GM21576 (cell line): Measurements from ENCODE around the gene GSN.

Source experiments
- ATAC-seq: cut with Tn5 transposase; IDR thresholded peaks from one replicate; pipeline ENCODE4 v1.9.1; 2021; ENCODE audit warnings: mild to moderate bottlenecking, moderate library complexity; ENCODE audit not compliant: unreplicated experiment

GSN gene

GRCh38 chr9:121242959-121243346 is 25.0 kb upstream of the GSN start:
- no peak for ATAC-seq

GRCh38 chr9:121246821-121247561 is 21.0 kb upstream of the GSN start:
- no peak for ATAC-seq

GRCh38 chr9:121249563-121249962 is 18.4 kb upstream of the GSN start:
- ATAC-seq: no peak

DNA sequence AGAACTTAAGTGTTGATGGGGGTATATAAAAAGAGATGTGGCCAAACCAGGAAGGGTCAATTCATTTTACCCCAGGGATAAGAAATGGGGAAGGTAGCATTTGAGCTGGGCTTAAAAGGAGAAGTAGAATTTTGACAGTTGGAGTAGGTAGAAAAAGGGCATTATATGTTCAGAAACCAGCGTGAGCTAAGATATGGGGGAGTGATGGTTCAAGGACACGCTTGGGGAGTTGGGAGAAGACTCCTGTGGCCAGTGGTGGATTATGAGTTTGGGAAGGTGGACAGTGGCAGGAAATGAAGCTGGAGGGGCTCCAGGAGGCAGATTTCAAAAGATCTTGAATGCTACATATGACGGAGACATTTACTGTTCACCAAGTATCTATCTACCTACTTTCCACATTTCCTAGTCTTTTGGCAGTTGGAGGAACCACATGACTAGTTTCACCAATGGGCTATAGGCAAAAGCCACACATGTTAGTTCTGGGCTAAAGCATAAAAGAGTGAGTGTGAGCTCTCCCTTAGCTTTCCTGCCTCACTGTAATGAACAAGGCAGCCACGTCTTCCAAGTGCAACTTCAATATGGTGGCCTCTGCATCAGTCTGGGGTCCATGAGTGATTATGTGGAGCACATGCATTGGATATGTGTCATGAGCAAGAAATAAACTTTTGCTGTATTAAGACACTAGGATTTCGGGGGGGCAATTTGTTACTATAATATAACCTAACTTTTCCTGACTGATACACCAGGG is 15.7 kb upstream of the GSN start:
- no peak for ATAC-seq

DNA sequence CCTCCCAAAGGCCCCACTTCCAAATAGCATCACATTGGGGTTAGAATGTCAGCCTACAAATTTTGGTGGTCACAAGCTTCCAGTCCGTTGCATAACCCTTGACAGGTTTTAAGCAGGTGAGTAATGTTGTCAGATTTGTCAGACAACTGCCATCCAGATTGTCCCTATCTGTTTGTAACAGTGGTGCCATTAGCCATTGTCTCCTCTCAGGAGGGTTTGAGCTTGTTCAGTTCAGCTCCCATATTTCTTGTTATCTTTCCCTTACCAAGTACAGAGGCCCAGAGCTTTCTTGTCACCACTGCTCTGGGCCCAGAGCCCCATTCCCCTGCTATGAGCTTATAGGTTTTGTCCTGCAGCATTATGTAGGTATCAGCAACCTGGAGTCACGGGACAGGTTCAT is 14.8 kb upstream of the GSN start:
- no peak for ATAC-seq

GRCh38 chr9:121253821-121254501 is 14.0 kb upstream of the GSN start:
- ATAC-seq: no peak

- ATAC-seq: no peak
These were observed 8.5 kb upstream of the GSN start for GRCh38 chr9:121259498-121259897.

GRCh38 chr9:121259935-121260334 is 8.0 kb upstream of the GSN start:
- no peak for ATAC-seq

DNA sequence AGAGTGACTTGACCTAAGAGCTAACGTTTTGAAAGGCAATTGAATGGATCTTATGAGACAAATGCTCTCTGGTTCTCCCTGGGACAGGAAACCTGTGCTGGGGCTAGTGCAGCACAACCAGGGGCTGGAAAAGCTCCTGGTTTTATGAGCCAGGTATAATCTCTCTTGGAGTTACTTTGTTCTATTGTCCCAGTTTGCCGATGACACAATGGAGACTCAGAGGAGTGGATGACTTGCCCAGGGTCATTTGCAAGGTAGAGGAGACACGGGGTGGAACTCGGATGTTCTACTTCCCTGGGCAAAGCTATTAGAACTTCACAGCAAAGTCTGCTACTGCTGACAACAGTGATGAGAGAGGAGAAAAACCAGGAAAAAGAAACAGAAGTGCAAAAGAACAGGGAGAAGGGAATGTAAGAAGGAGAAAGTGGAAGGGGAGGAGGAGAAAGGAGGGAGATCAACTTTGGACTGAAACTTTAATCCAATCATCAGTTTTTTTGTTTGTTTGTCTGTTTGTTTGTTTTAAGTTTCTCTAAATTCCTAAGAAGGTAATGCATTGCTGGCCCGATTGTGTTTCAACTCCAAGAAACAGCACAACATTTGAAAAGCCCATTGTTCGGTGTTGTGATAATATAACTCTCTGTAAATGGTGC is 7.4 kb upstream of the GSN start:
- ATAC-seq: no peak

GRCh38 chr9:121261107-121261460 is 6.9 kb upstream of the GSN start:
- no peak for ATAC-seq

GRCh38 chr9:121261755-121262154 is 6.2 kb upstream of the GSN start:
- no peak for ATAC-seq

DNA sequence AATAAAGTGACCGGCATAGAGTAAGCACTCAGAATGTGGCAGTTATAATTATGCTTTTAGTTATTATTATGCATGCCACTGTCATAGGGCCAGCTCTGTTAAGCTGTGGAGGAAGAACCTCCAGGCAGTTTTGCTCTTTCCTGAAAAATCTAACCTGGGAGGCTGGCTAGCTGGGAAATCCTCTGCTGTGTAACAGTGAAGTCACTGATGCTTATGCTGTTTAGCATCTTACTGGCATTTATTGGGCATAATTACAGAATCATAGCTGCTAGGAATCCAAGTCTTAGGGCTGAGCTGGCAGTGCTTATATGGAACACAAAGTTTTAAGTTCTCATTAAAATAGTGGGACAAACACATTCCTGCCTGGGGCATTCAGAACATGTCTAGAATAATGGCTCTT is 5.5 kb upstream of the GSN start:
- no peak for ATAC-seq

GRCh38 chr9:121262953-121263352 is 5.0 kb upstream of the GSN start:
- ATAC-seq: no peak

GRCh38 chr9:121266356-121266755 is 1.6 kb upstream of the GSN start:
- no peak for ATAC-seq

DNA sequence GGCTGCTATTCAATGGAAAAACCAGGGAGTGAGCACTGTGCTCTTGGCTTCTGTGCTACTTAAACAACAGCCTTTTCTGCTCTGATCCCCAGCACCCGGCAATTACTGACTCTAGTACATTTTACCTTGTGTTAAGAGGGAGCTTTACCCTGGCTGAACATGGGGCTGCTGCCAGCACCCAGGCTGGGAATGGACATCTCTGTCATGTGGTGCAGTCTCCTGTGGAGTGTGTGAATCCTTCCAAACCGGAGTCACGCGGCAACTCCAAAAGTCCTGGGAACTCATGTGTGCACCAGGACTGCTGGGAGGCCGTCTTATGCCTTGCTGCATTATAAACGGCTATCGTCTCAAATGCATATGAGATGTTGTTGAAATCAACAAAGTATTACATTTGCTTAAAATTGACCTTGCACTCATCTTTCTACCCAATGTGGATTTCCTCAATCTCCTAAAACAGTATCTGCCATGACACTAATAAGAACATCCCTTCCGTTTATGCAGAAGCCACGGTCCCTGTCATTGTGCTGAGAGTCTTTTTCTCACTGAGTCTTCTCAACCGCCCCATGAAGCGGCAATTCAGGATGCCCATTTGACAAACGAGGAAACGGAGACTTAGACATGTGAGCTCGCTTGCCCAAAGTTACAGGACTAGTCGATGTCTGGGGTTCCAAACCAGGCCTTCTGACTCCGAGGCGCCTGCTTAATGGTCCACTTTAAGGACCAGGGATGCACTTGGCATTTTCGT is 884 bp upstream of the GSN start:
- no peak for ATAC-seq

GRCh38 chr9:121268598-121268850 is 562 bp downstream of the GSN start:
- peak; percentile 42 for ATAC-seq

DNA sequence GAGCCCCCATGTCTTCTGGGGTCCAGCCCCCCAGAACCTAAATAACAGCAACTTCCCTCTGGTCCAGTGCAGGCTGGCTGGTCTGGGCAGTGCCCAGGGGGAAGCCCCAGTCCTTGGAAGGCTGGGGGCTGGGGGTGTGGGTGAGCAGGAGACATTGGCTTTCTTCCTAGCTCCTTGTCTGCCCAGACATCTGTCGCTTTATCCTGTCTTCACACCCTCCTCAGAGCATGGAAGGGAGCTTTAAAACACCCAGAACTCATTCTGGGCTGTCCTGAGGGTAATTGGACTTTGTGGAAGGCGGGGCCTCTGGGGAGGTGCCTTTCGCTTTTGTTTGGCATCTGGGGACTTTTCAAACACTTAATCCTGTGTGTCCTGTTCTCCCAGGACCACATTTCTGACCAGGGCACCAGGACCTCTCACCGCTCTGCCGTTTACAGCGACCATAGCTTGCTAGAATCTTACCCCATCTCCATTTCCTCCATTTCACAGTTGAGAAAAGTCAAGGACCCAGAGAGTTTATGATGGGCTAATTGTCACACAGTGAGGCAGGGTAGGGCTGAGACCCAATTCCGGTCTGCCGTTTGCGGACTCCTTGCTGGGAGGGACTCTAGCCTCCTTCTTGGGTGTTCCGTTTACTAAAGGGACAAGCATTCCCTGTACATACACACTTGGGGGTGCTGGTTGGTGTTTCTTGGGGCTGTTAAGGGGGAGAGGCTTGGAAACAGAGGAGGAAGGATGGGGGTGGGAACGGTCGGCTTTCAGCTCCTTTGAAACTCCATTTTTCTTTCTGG is 1.1 kb downstream of the GSN start:
- ATAC-seq: no peak

DNA sequence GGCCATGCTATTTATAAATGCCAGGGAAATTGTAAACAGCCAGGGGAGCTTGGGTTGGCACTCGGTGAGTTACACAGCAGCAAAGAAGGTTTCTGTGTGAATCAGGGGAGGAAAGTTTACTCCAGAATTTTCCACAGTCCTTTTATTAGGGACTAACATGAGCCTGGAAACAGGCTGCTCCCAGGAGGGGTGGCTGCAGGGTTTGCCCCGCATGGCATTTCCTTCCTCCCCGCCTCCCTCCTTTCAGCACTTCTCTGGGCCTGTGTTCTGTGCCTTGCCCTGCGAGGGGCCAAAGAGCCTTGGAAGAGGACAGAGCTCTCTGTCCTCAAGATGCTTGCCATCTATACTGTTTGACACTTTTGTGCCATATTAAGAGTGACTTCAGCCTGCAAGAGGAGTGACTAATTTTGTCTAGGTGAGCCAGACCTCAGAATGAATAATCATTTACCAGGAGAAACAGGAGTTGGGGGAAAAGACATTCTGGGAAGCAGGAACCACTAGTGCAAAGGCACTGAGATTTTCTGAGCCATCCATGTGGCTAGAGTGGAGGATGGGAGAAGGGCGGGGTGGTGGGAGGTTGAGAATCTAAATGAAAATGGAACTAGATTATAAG is 1.8 kb downstream of the GSN start:
- no peak for ATAC-seq

DNA sequence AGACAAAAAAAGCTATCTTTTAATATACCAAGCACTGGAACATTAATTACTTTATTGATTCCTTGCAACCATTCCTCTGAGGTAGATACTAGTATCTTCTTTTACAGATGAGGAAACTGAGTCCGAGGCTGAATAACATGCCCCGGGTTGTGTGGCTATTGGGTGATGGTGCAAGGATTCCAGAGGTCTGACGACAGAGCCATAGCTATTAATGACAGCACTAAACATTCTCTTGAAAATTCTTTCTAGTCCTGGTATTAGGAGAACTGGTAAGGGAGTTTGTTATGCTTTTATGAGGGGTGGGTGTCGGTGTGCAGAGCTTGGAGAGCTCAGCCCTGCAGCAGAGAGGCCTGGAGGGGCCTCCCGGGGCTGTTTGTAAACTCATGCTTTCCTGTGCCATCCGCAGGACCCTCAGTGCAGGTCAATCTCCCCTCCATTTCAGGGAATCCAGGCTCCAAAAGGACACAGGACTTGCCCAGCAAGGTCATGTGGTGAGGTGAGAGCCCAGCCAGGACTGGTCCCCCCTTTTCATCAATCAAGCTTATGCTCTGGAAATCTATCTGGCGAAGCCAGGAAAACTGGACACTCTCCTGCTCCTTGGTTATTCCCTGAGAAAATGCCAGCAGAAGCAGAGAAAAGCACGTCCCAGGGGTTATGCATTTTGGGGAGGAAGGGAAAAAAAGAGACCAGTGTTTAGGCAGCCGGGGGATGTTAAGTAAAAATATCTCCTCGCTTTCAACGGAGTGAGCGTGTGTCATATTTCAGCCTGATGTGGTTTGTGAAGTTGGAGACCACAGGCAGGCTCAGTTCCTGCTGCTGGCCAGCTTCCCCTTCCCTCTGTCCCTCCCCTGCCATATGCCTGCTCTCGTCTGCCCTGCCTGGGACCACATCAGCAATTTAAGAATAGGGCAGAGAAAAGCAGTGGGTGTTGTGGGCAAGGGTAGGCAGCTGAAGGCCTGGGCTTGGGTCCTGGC is 3.7 kb downstream of the GSN start:
- no peak for ATAC-seq
